ENCODE data around the gene SDK1. TPM values are rescaled to one million over a fixed set of nuclear protein-coding genes. Genes with fewer than 3 reads are reported as not detected.

The SDK1 gene
- total RNA-seq, 2 experiments from 2014 or later = 0.19 to 0.36 TPM

DNA sequence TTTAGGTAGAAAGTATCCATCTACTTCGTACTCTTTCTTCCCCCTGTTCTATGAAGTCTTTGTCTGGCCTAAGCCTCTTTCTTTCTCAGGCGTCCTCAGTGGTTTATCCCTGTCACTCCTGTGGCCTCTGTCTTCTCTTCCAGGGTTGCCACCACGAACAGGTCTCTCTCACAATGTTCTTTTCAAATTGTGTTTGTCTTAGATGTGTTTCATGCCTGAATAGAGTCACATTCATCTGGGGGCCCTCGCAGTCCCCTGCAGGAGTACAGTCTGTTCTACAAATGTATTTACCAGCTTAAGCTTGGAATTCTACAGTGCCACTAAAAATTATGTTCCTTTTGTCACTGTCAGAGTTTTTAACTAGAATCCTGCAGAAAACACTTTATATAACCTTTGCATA, 700.7 kb downstream of the SDK1 start:
- no peak for DNase-seq (ENCODE audit: low spot score)
- H3K9me2 ChIP-seq (ENCODE audit: insufficient read depth, low read length) = no peaks in the 10 kb centered on the region
- no peaks in the 10 kb centered on the region for H4K20me1 ChIP-seq (ENCODE audit: insufficient read depth, low read length)
- H3K4me2 ChIP-seq (ENCODE audit: low read length) = no peak overlapping the region
- no peak overlapping the region for H3K4me3 ChIP-seq (ENCODE audit: low read depth, low read length, poor library complexity, severe bottlenecking)
- CTCF ChIA-PET (ENCODE audit: unreplicated experiment) = no interaction called here
- no TSS peak for BruUV-seq (replicated peaks)
- H3K4me1 ChIP-seq (ENCODE audit: insufficient read depth, low read length, poor library complexity, severe bottlenecking) = no peaks in the 10 kb centered on the region
- no peak for TF ChIP-seq EZH2phosphoT487 (IDR thresholded peaks at IDR 0.05; ENCODE audit: borderline replicate concordance, low read depth, low read length)
- TF ChIP-seq, protein P1, sequence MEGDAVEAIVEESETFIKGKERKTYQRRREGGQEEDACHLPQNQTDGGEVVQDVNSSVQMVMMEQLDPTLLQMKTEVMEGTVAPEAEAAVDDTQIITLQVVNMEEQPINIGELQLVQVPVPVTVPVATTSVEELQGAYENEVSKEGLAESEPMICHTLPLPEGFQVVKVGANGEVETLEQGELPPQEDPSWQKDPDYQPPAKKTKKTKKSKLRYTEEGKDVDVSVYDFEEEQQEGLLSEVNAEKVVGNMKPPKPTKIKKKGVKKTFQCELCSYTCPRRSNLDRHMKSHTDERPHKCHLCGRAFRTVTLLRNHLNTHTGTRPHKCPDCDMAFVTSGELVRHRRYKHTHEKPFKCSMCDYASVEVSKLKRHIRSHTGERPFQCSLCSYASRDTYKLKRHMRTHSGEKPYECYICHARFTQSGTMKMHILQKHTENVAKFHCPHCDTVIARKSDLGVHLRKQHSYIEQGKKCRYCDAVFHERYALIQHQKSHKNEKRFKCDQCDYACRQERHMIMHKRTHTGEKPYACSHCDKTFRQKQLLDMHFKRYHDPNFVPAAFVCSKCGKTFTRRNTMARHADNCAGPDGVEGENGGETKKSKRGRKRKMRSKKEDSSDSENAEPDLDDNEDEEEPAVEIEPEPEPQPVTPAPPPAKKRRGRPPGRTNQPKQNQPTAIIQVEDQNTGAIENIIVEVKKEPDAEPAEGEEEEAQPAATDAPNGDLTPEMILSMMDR (conservative IDR thresholded peaks at IDR 0.05; ENCODE audit: low read length) = no peak
- H3K79me2 ChIP-seq (ENCODE audit: insufficient read depth, low read depth, low read length) = no peaks in the 10 kb centered on the region
- no peaks in the 10 kb centered on the region for H3K9me3 ChIP-seq (ENCODE audit: low read length)
- intact Hi-C loops (cut with micrococcal nuclease; ENCODE audit: unreplicated experiment) = no loop called here
- POLR2A ChIA-PET = interaction anchor here (0.6 kb wide), 1 partner anchor 16 kb away, joined by 3 read pairs; no protein-coding TSS in a partner anchor
- H3K36me3 ChIP-seq (ENCODE audit: insufficient read depth, low read length) = no peaks in the 10 kb centered on the region
- H3K27ac ChIP-seq (ENCODE audit: low read depth, low read length, poor library complexity, severe bottlenecking) = no peak overlapping the region
- no peak overlapping the region for H2AFZ ChIP-seq (ENCODE audit: low read length)

DNA sequence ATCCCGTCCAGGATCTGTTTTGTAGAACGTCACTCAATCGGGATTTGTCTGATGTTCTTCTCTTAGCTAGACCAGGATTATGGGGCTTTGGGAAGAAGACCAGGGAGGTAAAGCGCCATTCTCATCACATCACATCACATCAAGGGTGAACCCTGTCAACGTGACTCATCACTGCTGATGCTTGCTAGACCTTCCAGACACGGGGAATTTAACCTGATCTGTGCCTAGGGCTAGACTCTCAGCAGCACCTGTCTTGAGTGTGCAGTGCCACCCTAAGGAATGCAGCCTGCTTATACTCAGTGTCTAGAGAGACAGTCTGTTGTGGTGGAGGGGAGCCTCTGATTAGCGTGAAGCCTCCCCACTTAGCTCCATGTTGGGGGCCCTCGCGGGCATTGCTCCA, 702.5 kb downstream of the SDK1 start:
- Histone ChIP-seq H4K20me1 (ENCODE audit: insufficient read depth, low read length) (no peaks in the 10 kb centered on the region), H3K4me1 (ENCODE audit: insufficient read depth, low read length, poor library complexity, severe bottlenecking) (no peaks in the 10 kb centered on the region), H3K27ac (ENCODE audit: low read depth, low read length, poor library complexity, severe bottlenecking) (no peak overlapping the region), H3K36me3 (ENCODE audit: insufficient read depth, low read length) (no peaks in the 10 kb centered on the region), H2AFZ (ENCODE audit: low read length) (no peak overlapping the region), H3K9me2 (ENCODE audit: insufficient read depth, low read length) (no peaks in the 10 kb centered on the region), H3K4me2 (ENCODE audit: low read length) (no peak overlapping the region), H3K9me3 (ENCODE audit: low read length) (no peaks in the 10 kb centered on the region), H3K79me2 (ENCODE audit: insufficient read depth, low read depth, low read length) (no peaks in the 10 kb centered on the region), H3K4me3 (ENCODE audit: low read depth, low read length, poor library complexity, severe bottlenecking) (no peak overlapping the region)
- DNase-seq (ENCODE audit: low spot score) = no peak
- no peak for TF ChIP-seq EZH2phosphoT487 (IDR thresholded peaks at IDR 0.05; ENCODE audit: borderline replicate concordance, low read depth, low read length)
- TF ChIP-seq, protein P1 (conservative IDR thresholded peaks at IDR 0.05; ENCODE audit: low read length) = no peak
- intact Hi-C loops (cut with micrococcal nuclease; ENCODE audit: unreplicated experiment) = no loop called here
- ChIA-PET CTCF (ENCODE audit: unreplicated experiment) (no interaction called here), POLR2A (interaction anchor here (0.6 kb wide), 1 partner anchor 18 kb away, joined by 4 read pairs; no protein-coding TSS in a partner anchor)
- BruUV-seq (replicated peaks) = no TSS peak

DNA sequence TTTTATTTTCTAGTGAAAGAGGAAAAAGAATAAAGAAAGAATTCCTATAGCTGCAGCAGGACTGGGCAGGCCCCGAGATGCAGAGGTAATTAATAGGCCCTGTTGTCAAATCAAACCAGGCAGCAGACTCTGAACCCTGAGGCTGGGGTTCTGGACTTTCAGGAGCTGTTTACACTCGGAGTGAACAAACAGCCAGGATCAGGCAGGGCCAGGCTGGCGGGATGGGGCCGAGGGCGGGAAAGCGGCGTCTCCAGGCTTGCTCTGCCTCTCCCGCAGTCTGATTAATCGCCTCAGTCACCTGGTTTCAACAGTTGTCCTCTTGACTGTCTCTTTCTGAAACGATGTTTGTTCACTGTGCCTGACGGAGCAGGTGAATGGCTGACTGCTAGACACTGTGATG, 705.6 kb downstream of the SDK1 start:
- Histone ChIP-seq H2AFZ (ENCODE audit: low read length) (no peak overlapping the region), H3K4me2 (ENCODE audit: low read length) (no peak overlapping the region), H3K36me3 (ENCODE audit: insufficient read depth, low read length) (no peaks in the 10 kb centered on the region), H3K9me3 (ENCODE audit: low read length) (no peaks in the 10 kb centered on the region), H3K27ac (ENCODE audit: low read depth, low read length, poor library complexity, severe bottlenecking) (no peak overlapping the region), H3K9me2 (ENCODE audit: insufficient read depth, low read length) (no peaks in the 10 kb centered on the region), H3K4me1 (ENCODE audit: insufficient read depth, low read length, poor library complexity, severe bottlenecking) (no peaks in the 10 kb centered on the region), H3K79me2 (ENCODE audit: insufficient read depth, low read depth, low read length) (no peaks in the 10 kb centered on the region), H3K4me3 (ENCODE audit: low read depth, low read length, poor library complexity, severe bottlenecking) (no peak overlapping the region), H4K20me1 (ENCODE audit: insufficient read depth, low read length) (no peaks in the 10 kb centered on the region)
- intact Hi-C loops (cut with micrococcal nuclease; ENCODE audit: unreplicated experiment) = no loop called here
- no peak for DNase-seq (ENCODE audit: low spot score)
- POLR2A ChIA-PET = no interaction called here
- TF ChIP-seq, protein P1 (conservative IDR thresholded peaks at IDR 0.05; ENCODE audit: low read length) = no peak
- no peak for TF ChIP-seq EZH2phosphoT487 (IDR thresholded peaks at IDR 0.05; ENCODE audit: borderline replicate concordance, low read depth, low read length)
- no TSS peak for BruUV-seq (replicated peaks)
- CTCF ChIA-PET (ENCODE audit: unreplicated experiment) = no interaction called here

Measured in OCI-LY7 (cell line).